GM21737 (cell line): Measurements from ENCODE around the gene PNPLA5.
"Not testable (repeated sequence)": the region's sequence is repeated elsewhere in the genome, so short reads cannot be mapped to it uniquely, and the experiment has no call there.

ENCODE experiments used
- ATAC-seq: cut with Tn5 transposase; IDR thresholded peaks from one replicate; pipeline ENCODE4 v1.9.1; 2021; ENCODE audit warnings: mild to moderate bottlenecking, moderate library complexity; ENCODE audit not compliant: unreplicated experiment

PNPLA5 gene

DNA sequence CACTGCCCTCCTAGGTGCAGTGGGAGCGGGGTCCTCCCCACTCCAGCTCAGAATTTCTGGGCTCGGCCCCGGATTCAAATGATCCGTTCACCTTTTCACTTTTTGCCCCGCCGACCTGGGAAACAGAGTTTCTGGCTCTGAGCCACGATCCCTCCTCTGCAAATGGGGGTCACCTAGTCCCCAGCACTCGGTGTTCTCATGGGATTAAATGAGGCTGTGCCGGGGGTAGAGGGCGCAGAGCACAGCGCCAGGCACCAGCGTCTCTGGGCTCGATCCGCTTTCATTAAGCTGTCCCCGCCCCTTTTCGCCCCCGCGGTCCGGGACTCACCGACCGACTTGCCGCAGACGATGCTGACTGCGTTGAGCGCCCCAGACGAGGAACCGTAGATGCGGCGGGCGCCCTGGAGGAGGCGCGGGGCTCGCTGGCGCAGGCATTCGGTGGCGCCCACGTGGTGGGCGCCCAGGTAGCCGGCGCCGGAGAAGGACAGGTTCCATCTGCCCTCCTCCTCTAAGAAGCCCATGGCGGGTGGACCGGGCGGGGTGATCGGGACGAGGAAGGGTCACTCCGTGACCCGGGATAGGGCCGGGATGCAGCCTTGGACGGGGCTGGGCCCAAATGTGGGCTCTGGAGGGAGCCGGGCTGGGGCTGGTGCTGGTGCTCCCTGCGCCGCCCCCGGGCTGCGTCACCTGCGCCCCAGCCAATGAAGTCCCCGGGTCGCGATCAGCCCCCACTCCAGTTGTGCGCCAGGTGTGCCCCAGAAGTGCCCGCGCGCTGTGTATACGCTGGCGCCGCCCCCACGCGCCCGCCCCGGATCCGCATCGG lies at the start of gene PNPLA5:
PNPLA5 (minus strand) TSS at position 654 of the 823 bp plus-strand sequence; CDS start at position 521, 133 bp downstream.
- ATAC-seq: no peak

- ATAC-seq: no peak
These were observed 49.6 kb upstream of the PNPLA5 start for GRCh38 chr22:43941449-43941848.

DNA sequence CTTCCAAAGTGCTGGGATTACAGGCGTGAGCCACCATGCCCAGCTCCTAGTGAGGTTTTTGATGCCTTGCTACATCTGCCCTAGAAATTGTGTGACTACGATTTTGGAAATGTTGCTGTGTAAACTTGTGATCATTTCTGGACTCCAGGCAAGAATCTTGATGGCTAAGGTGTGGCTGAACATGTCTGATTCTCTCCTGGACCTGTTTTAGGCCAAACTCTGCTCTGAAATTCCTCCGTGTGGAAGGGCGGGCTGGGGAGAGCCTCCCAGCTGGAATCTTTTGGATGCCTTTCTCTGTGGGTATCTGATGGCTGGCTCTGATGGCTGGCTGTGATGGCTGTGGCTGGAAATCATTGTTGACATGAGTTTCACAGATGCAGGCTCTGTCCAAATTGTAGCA lies 40.0 kb upstream of the PNPLA5 start:
- no peak for ATAC-seq

DNA sequence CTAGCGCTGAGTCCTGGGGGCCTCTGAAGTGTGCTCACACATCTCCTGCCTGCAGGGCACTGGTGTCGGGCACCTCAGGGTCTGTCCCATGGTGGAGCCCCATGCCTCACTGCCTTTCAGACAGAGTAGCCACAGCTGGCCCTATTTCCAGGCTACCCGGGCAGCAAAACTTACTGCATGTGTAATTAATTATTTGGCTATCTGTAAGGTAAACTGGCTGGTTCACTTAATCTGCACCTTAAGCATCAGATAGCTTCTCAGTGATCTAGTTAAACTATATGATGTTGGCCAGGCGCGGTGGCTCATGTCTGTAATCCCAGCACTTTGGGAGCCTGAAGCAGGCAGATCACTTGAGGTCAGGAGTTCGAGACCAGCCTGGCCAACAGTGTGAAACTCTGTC lies 37.1 kb upstream of the PNPLA5 start:
- ATAC-seq: no peak

- ATAC-seq: no peak
These were observed 36.7 kb upstream of the PNPLA5 start for GRCh38 chr22:43928468-43928867.

DNA sequence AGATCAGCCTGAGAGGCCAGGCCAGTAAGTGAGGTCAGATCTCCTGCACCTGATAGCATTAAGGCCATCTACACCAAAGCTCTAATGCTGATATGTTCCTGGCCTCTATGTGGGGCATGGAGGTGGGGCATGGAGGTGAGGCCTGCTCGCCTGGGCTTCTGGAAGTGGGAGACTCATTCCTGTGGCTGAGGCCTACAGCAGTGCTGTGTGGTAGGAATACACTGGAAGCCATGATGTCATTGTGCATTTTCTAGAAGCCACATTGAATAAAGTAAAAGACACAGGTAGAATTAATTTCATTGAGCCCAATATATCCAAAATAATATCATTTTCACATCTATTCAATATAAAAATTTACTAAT lies 34.5 kb upstream of the PNPLA5 start:
- no peak for ATAC-seq

DNA sequence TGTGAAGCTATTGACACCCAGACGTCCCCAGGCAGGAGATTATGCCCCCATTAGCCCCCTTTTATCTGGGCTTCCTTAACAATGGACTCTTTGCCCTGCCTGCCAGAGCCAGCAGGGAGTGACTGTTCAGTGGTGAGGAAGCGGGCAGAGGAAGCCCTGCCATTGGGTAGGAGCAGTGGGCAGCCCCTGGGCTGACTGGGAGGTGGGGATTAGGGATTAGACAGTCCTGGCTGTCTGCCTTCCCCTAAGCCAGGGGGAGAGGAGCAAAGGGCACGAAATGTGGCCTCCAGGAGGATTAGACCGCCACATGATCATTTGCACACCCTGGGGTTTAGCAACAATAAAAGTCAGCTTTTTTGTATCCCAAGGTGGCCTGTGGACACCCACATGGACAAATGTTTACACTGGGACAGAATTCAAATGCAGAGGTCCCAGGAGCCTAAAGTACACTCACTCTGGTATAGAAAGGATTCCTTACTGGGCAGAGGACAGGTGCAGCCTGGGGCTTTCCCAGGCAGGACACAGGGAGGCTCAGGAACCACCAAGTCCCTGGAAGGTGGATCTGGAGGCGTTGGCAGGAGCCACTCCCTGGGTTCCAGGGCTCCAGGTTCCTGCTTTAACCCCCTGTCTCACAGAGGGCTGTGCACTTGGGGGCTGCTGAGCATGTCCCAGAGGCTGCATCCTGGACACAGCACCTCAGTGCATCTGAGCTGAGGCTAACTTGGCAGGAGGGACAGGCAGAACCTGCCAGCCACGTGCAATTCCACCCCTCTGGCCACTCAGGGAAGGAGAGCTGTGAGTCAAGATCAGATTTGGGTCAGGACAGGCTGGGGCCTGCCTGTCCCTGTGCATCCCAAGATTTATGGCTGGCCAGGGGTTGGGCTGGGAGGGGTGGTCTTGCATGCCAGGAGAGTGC lies 33.9 kb upstream of the PNPLA5 start:
- no peak for ATAC-seq

- no peak for ATAC-seq
These were observed 33.1 kb upstream of the PNPLA5 start for GRCh38 chr22:43924877-43925276.

GRCh38 chr22:43923631-43924464 lies 32.0 kb upstream of the PNPLA5 start, which contains the start of gene PNPLA3:
Gene PNPLA3 (plus strand): TSS chr22:43923805. CDS start chr22:43923912, 107 bp downstream.
- ATAC-seq: no peak

- ATAC-seq: no peak
These were observed 31.4 kb upstream of the PNPLA5 start for GRCh38 chr22:43923191-43923590.

GRCh38 chr22:43922123-43922522 lies 30.3 kb upstream of the PNPLA5 start:
- ATAC-seq: no peak

DNA sequence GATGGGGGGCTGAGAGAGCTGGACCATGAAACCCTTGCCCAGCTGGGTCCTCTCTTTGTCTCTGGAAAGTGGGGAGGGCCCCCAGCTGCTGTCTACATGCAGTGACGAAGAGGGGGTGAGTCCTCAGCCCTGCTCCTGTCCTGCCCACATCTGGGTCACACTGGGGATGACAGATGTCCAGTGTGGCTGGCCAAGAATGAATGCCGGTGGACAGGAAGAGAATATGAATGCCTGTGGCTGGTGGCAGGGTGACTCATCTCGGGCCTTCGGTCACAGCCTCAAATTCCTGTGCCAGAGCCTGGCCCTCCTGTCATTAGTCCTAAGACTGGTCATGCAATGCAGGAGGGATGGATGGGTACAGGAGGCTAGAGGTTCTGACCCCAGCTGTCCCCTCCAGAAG lies 29.6 kb upstream of the PNPLA5 start:
- ATAC-seq: no peak

GRCh38 chr22:43919106-43919973 lies 27.5 kb upstream of the PNPLA5 start:
- ATAC-seq: no peak

DNA sequence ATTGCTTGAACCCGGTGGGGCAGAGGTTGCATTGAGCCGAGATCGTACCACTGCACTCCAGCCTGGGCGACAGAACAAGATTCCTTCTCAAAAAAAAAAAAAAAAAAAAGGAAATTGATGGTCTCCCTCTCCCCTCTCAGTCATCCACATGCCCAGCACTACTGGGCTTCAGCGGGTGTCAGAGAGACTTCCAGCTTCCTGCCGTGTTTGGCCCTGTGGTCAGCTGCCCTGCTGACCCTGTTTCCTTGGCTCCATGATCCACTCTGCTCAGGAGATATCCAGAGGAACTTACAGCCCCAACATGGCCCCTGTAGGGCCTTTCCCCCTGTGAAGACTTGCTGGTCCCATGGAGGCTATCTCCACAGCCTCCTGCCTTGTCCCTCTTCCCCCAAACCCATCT lies 25.7 kb upstream of the PNPLA5 start:
- ATAC-seq: no peak

GRCh38 chr22:43911351-43911750 lies 19.5 kb upstream of the PNPLA5 start:
- no peak for ATAC-seq

DNA sequence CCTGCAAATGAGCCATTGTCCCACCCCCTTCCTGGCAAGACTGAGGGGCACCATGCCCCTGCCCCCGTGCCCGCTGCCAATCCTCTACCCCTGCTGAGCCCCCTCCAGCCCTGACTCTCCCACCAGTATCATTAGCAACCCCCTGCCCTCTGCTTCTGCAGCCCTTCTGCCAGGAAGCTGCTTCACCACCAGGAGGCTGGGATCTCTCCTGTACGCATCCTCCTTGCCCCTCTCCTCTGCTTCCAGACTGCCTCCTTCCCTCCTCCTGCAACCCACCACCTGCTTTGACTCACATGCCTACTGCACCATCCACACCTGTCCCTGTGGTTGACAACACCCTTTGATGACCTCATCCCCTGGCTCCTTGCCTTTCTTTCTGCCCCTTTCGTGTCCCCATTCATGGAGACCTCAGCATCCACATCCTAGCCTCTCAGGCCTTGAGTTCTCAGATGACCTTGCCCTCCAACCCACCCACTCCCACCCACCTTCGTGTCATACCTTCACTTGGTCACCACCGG lies 18.4 kb upstream of the PNPLA5 start:
- ATAC-seq: no peak

DNA sequence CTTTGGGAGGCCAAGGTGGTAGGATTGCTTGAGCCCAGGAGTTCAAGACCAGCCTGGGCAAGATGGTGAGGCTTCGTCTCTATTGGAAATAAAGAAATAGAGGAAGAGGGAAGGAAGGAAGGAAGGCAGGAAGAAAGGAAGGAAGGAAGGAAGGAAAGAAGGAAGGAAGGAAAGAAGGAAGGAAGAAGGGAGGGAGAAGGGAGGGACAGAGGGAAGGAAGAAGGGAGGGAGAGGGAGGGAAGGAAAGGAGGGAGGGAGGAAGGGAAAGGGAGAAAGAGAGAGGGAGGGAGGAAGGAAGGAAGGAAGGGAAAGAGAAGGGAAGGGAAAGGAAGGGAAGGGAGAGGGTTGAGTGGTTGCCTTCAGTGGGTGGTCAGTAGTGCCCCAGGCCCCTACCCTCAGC lies 17.9 kb upstream of the PNPLA5 start:
- ATAC-seq: no peak

- ATAC-seq: no peak
These were observed 13.9 kb upstream of the PNPLA5 start for GRCh38 chr22:43905681-43906080.

DNA sequence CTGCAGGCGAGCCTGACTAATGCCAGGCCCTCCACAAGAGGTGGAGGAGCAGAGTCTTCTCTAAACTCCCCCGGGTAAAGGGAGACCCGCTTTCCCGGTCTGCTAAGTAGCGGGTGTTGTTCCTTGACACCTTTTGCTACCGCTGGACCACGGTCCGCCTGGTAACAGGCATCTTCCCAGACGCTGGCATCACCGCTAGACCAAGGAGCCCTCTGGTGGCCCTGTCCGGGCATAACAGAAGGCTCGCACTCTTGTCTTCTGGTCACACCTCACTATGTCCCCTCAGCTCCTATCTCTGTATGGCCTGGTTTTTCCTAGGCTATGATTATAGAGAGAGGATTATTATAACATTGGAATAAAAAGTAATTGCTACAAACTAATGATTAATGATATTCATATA lies 12.6 kb upstream of the PNPLA5 start:
- ATAC-seq: not testable (repeated sequence)

- ATAC-seq: not testable (repeated sequence)
These were observed 11.2 kb upstream of the PNPLA5 start for GRCh38 chr22:43903033-43903432.
